Measurements from ENCODE around the gene ITIH5.
"Not testable (repeated sequence)": the region's sequence is repeated elsewhere in the genome, so short reads cannot be mapped to it uniquely, and the experiment has no call there.

The ITIH5 gene

GRCh38 chr10:7702288-7702812 lies 35.6 kb upstream of the ITIH5 start:
- no peak for DNase-seq (ENCODE audit: low read depth)
- no peak overlapping the region for H3K4me3 ChIP-seq (ENCODE audit: low read depth, low read length)
- TF ChIP-seq CTCF (IDR thresholded peaks at IDR 0.05; ENCODE audit: low read depth, low read length) (no peak), POLR2A (IDR thresholded peaks at IDR 0.05; ENCODE audit: extremely low read depth, insufficient read length) (no peak), MYC (IDR thresholded peaks at IDR 0.05; ENCODE audit: low read depth, low read length) (no peak)
- TF ChIP-seq, protein P1, sequence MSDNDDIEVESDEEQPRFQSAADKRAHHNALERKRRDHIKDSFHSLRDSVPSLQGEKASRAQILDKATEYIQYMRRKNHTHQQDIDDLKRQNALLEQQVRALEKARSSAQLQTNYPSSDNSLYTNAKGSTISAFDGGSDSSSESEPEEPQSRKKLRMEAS (IDR thresholded peaks at IDR 0.05; ENCODE audit: low read depth, low read length) = no peak

DNA sequence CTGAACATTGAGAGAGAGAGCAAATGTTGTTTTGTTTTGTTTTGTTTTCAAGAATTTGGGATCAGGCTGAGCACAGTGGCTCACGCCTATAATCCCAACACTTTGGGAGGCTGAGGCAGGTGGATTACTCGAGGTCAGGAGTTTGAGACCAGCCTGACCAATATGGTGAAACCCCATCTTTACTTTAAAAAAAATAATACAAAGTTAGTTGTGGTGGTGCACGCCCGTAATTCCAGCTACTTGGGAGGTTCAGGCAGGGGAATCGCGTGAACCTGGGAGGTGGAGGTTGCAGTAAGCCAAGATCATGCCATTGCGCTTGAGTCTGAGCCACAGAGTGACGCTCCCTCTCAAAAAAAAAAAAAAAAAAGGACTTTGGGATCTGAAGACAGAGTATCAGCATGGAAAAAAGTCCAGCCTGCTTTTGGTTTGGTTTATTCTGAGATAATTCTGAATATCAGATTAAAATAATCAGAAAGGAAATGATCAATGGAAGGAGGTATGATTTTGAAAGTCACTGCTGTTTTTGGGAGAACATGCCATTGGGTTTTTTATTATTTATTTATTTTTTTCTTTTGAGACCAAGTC lies 34.5 kb upstream of the ITIH5 start:
- no peak overlapping the region for H3K4me3 ChIP-seq (ENCODE audit: low read depth, low read length)
- DNase-seq (ENCODE audit: low read depth) = no peak
- TF ChIP-seq MYC (IDR thresholded peaks at IDR 0.05; ENCODE audit: low read depth, low read length) (no peak), POLR2A (IDR thresholded peaks at IDR 0.05; ENCODE audit: extremely low read depth, insufficient read length) (no peak), CTCF (IDR thresholded peaks at IDR 0.05; ENCODE audit: low read depth, low read length) (no peak)
- TF ChIP-seq, protein P1 (IDR thresholded peaks at IDR 0.05; ENCODE audit: low read depth, low read length) = no peak

GRCh38 chr10:7700577-7701125 lies 33.9 kb upstream of the ITIH5 start:
- no peak for DNase-seq (ENCODE audit: low read depth)
- H3K4me3 ChIP-seq (ENCODE audit: low read depth, low read length) = no peak overlapping the region
- TF ChIP-seq MYC (IDR thresholded peaks at IDR 0.05; ENCODE audit: low read depth, low read length) (no peak), POLR2A (IDR thresholded peaks at IDR 0.05; ENCODE audit: extremely low read depth, insufficient read length) (no peak), CTCF (IDR thresholded peaks at IDR 0.05; ENCODE audit: low read depth, low read length) (no peak)
- TF ChIP-seq, protein P1 (IDR thresholded peaks at IDR 0.05; ENCODE audit: low read depth, low read length) = no peak

DNA sequence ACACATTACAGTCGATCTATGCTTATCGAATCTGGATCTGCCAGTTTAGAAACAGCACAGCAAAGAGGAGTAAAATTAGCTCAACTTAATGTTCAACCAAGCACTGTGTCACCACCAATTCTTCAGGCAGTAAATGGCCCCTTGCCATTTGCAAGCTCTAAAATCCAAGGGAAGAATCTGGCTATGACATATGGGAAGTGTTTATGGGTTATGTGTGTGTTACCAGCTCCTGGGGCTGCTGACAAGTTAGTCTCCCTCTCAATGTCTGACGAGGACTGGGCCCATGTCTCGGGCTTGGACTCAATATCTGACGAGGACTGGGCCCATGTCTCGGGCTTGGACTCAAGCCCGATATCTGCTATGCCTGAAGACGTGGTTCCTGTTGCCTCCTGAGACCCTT lies 30.7 kb upstream of the ITIH5 start:
- no peak overlapping the region for H3K4me3 ChIP-seq (ENCODE audit: low read depth, low read length)
- TF ChIP-seq POLR2A (IDR thresholded peaks at IDR 0.05; ENCODE audit: extremely low read depth, insufficient read length) (no peak), CTCF (IDR thresholded peaks at IDR 0.05; ENCODE audit: low read depth, low read length) (no peak), MYC (IDR thresholded peaks at IDR 0.05; ENCODE audit: low read depth, low read length) (no peak)
- TF ChIP-seq, protein P1 (IDR thresholded peaks at IDR 0.05; ENCODE audit: low read depth, low read length) = no peak
- DNase-seq (ENCODE audit: low read depth) = no peak

DNA sequence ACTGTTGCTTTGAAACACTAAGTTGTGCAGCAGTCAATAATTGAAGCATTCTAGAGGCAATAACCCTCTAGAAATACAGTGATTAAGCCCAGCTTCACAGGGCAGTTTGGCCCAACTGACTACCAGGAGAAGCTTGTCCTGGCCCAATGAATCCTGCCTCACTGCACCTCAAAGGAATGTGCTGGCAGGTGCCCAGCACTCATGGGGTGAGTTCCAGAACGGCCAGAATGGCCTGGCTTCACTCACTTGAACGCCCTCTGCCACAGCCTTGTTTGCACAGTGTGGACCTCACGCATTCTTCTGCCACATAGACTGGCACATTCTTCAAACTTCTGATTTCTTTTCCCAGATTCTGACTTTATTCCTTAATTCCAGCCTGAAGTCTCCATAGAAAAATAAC lies 29.8 kb upstream of the ITIH5 start:
- no peak for DNase-seq (ENCODE audit: low read depth)
- TF ChIP-seq, protein P1 (IDR thresholded peaks at IDR 0.05; ENCODE audit: low read depth, low read length) = no peak
- TF ChIP-seq POLR2A (IDR thresholded peaks at IDR 0.05; ENCODE audit: extremely low read depth, insufficient read length) (no peak), CTCF (IDR thresholded peaks at IDR 0.05; ENCODE audit: low read depth, low read length) (no peak), MYC (IDR thresholded peaks at IDR 0.05; ENCODE audit: low read depth, low read length) (no peak)
- no peak overlapping the region for H3K4me3 ChIP-seq (ENCODE audit: low read depth, low read length)

DNA sequence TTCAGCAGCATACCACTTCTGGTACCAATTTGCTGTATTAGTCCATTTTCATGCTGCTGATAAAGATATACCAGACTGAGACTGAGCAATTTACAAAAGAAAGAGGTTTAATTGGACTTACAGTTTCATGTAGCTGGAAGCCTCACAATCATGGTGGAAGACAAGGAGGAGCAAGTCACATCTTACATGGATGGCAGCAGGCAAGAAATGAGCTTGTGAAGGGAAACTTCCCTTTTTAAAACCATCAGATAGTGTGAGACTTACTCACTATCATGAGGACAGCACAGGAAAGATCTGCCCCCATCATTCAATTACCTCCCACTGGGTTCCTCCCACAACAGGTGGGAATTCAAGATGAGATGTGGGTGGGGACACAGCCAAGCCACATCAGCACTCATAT lies 26.4 kb upstream of the ITIH5 start:
- H3K4me3 ChIP-seq (ENCODE audit: low read depth, low read length); DNase-seq (ENCODE audit: low read depth): not testable (repeated sequence)

DNA sequence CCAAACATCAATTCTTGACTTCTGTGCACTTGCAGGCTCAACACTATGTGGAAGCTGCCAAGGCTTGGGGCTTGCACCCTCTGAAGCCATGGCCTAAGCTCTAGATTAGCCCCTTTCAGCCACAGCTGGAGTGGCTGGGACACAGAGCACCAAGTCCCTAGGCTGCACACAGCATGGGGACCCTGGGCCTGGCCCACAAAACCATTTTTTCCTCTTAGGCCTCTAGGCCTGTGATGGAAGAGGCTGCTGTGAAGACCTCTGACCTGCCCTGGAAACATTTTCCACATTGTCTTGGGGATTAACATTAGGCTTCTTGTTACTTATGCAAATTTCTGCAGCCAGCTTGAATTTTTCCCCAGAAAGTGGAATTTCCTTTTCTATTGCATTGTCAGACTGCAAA lies 25.6 kb upstream of the ITIH5 start:
- not testable (repeated sequence) for H3K4me3 ChIP-seq (ENCODE audit: low read depth, low read length); DNase-seq (ENCODE audit: low read depth)

DNA sequence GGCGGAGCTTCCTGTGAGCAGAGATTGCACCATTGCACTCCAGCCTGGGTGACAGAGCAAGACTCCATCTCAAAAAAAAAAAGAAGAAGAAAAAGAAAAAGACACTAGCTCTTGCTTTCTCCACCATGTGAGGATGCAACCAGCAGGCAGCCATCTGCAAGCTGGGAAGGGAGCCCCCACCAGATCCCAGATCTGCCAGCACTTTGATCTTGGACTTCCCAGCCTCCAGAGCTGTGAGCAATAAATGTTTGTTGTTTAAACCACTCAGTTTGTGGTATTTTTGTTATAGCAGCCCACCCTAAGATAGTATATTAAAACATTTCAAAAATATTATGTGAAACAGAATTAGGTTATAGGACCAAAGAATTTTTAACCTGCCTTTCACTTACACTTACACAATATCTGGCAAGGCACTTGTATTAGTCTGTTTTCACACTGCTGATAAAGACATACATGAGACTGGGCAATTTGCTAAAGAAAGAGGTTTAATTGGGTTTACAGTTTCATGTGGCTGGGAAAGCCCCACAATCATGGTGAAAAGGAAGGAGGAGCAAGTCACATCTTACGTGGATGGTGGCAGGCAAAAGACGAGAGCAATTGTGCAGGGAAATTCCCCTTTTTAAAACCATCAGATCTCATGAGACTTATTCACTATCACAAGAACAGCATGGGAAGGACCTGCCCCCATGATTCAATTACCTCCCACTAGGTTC lies 24.3 kb upstream of the ITIH5 start:
- not testable (repeated sequence) for DNase-seq (ENCODE audit: low read depth); H3K4me3 ChIP-seq (ENCODE audit: low read depth, low read length)

All from NB4 (cell line).